Endothelial cell of umbilical vein (primary cell): ENCODE measurements around the gene SLC22A17. TPM values are rescaled to one million over a fixed set of nuclear protein-coding genes. Genes with fewer than 3 reads are reported as not detected.

ENCODE experiments used
- BruUV-seq: library from RNA; stranded (reverse); fragments of 400-500 nt; replicated peaks from 2 replicates; lab custom pipeline; 2021; lab: Mats Ljungman, UMichigan
- CTCF ChIA-PET: fragments of 300-600, 350-600 bp; sonication (Branson Sonifier 250); formaldehyde crosslinking; loops from one replicate; lab custom pipeline; 2021; ENCODE audit warnings: antibody characterized with exemption, inconsistent platforms; lab: Charles Lee
- POLR2A ChIA-PET: fragments of 300-600, 350-600 bp; sonication (Branson Sonifier 250); formaldehyde crosslinking; loops from one replicate; lab custom pipeline; 2021; ENCODE audit warnings: antibody characterized with exemption, inconsistent platforms; lab: Charles Lee
- DNase-seq: peaks from one replicate; pipeline ENCODE4 v3.0.0-alpha.2; 2011; ENCODE audit warnings: low read depth, low spot score
- FAIRE-seq: peaks from 2 replicates; lab custom pipeline; 2011; peaks lifted over from hg19 to GRCh38; lab: Jason Lieb, UNC
- H2AFZ ChIP-seq: 2 replicates; pipeline ENCODE4 v1.6.0; 2012; ENCODE audit warnings: low read depth, low read length, control low read depth, inconsistent platforms
- H3K27ac ChIP-seq: 2 replicates; pipeline ENCODE4 v1.5.1; 2011; ENCODE audit warnings: low read depth, mild to moderate bottlenecking, control low read depth, low read length, moderate library complexity; ENCODE audit not compliant: insufficient read depth
- H3K27me3 ChIP-seq, 2 experiments: 2 replicates each; pipeline versions ENCODE4 v1.6.0 to v1.6.1; 2011; ENCODE audit warnings: low read length in 2 of 2, mixed read lengths in 1 of 2; ENCODE audit not compliant: control insufficient read depth in 2 of 2, insufficient read depth in 2 of 2
- H3K36me3 ChIP-seq, 2 experiments: 2 replicates in 1 of 2; 3 replicates in 1 of 2; pipeline ENCODE4 v1.5.1; 2011; ENCODE audit warnings: low read length in 2 of 2, mild to moderate bottlenecking in 1 of 2, moderate library complexity in 1 of 2; ENCODE audit not compliant: control insufficient read depth in 2 of 2, insufficient read depth in 2 of 2; ENCODE audit errors: extremely low read depth in 1 of 2
- H3K4me1 ChIP-seq: 3 replicates; pipeline ENCODE4 v1.5.1; 2011; ENCODE audit warnings: mild to moderate bottlenecking, low read length; ENCODE audit not compliant: control insufficient read depth, insufficient read depth; ENCODE audit errors: extremely low read depth
- H3K4me2 ChIP-seq: 2 replicates; pipeline ENCODE4 v1.6.1; 2011; ENCODE audit warnings: low read length, control low read depth, mixed read lengths; ENCODE audit not compliant: insufficient read depth
- H3K4me3 ChIP-seq, 3 experiments: fragments of 200-600 bp in 1 of 3; sonication (generic), shearing (Covaris generic) in 1 of 3; replicated peaks in 1 of 3; 2 replicates each; pipeline ENCODE4 v1.5.1; 2011 to 2016; ENCODE audit warnings: control low read depth in 3 of 3, low read length in 3 of 3, mild to moderate bottlenecking in 2 of 3, inconsistent platforms in 1 of 3, low read depth in 1 of 3, moderate library complexity in 1 of 3; ENCODE audit not compliant: insufficient read depth in 1 of 3
- H3K79me2 ChIP-seq: 2 replicates; pipeline ENCODE4 v1.6.0; 2012; ENCODE audit warnings: low read length, inconsistent platforms; ENCODE audit not compliant: control insufficient read depth, insufficient read depth
- H3K9ac ChIP-seq: replicated peaks from 2 replicates; pipeline ENCODE3; 2011; ENCODE audit warnings: low read length, control low read depth; ENCODE audit not compliant: insufficient read depth; ENCODE audit errors: extremely low read depth
- H3K9me1 ChIP-seq: replicated peaks from 3 replicates; pipeline ENCODE4 v1.6.0; 2011; ENCODE audit warnings: mild to moderate bottlenecking, low read length; ENCODE audit not compliant: control insufficient read depth, insufficient read depth; ENCODE audit errors: extremely low read depth
- H3K9me3 ChIP-seq: replicated peaks from 2 replicates; pipeline ENCODE4 v1.5.1; 2012; ENCODE audit warnings: low read length, inconsistent platforms; ENCODE audit not compliant: control insufficient read depth, insufficient read depth
- H4K20me1 ChIP-seq: replicated peaks from 2 replicates; pipeline ENCODE3; 2011; ENCODE audit warnings: mild to moderate bottlenecking, low read length; ENCODE audit not compliant: control insufficient read depth, insufficient read depth; ENCODE audit errors: extremely low read depth
- CTCF ChIP-seq, 2 donors: IDR thresholded peaks; 1 replicate in 1 of 2; 2 replicates in 1 of 2; pipeline ENCODE4 v1.5.1; 2011; ENCODE audit warnings: low read length in 2 of 2, mild to moderate bottlenecking in 2 of 2, moderate library complexity in 2 of 2, control low read depth in 1 of 2, inconsistent platforms in 1 of 2, low read depth in 1 of 2; ENCODE audit not compliant: insufficient read depth in 1 of 2; ENCODE audit errors: extremely low read depth in 1 of 2
- EZH2 ChIP-seq: IDR thresholded peaks from 2 replicates; pipeline ENCODE4 v1.6.1; 2012; ENCODE audit warnings: borderline replicate concordance, low read depth, mild to moderate bottlenecking, moderate library complexity, low read length, inconsistent platforms; ENCODE audit not compliant: severe bottlenecking
- GATA2 ChIP-seq: IDR thresholded peaks from 2 replicates; pipeline ENCODE4 v1.7.0; 2011; ENCODE audit warnings: low read depth, mild to moderate bottlenecking, moderate library complexity, mixed read lengths, low read length; ENCODE audit not compliant: insufficient read length, insufficient read depth
- MAX ChIP-seq: IDR thresholded peaks from 2 replicates; pipeline ENCODE4 v1.6.1; 2011; ENCODE audit not compliant: insufficient read depth, insufficient read length
- MYC ChIP-seq: IDR thresholded peaks from one replicate; pipeline ENCODE4 v1.6.1; 2011; ENCODE audit warnings: mild to moderate bottlenecking, low read depth, low read length
- POLR2A ChIP-seq: IDR thresholded peaks from 2 replicates; pipeline ENCODE4 v1.6.1; 2012; ENCODE audit warnings: low read depth, mild to moderate bottlenecking, control low read depth, low read length
- dilution Hi-C: fragments of 300-500 bp; cut with MboI; formaldehyde crosslinking; loops from one replicate; pipeline ENCODE4 v1.15.0; 2019; ENCODE audit warnings: low sequenced_read_pairs; ENCODE audit not compliant: extremely low pct_ligation_motif_present
- intact Hi-C: fragments of 100-400 bp; cut with micrococcal nuclease; formaldehyde crosslinking; loops from one replicate; pipeline ENCODE4 v1.10.0; 2022
- polyA plus RNA-seq, 4 experiments: library from polyadenylated mRNA; depleted of rRNA in 3 of 4; stranded (reverse) in 3 of 4; unstranded in 1 of 4; fragments of >200 nt; gene quantifications; 2 replicates each; pipeline versions ENCODE4 v1.2.1 to v1.2.3, GENCODE V29; 2011 to 2012; ENCODE audit warnings: missing spikeins in 1 of 4
- total RNA-seq: library from RNA; stranded (reverse); gene quantifications from 2 replicates; pipeline ENCODE4 v1.2.3, GENCODE V29; 2021

Gene SLC22A17
- total and polyA plus RNA-seq, 2 donors (not counting 3 experiments of a cell fraction or from before 2014, with no cell fraction given), result 2.9 to 4.6 TPM

DNA sequence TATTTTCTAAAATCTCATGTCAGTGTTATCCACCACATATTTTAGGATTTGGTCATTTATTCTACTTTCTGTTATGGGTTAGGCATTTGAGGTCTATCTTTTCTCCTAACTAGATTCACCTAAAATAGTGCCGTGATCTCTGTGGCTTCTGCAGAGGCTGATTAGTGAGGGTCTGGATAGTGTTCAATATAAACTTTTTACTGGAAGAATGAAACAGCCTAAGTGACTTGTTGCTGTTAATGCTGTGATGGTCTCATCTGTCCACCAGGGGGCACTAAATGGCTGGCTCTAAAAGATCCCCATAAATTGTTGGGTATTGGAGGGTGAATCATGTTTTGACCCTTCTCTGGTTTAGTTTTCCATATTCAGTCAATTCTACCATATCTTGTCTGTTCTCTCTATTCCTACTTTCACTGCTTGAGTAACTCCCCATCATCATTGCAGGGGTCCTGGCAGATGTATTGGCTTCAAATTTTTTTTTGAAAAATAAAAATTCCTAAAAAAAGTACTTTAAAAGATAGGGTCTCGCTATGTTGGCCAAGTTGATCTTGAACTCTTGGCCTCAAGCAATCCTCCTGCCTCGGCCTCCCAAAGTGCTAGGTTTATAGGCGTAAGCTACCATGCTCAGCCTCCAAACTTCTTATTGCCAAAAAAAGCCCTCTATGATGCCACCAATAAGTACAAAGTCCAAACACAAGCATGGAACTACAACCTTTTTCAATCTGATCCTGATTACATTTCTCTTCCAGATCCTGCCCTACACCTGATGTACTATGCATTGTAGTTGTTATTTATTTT is 24.5 kb downstream of the SLC22A17 start:
- BruUV-seq, result no TSS peak
- TF ChIP-seq MAX (no peak), MYC (no peak), GATA2 (no peak), EZH2 (no peak), POLR2A (peak; percentile 19), CTCF (IDR thresholded peaks at IDR 0.05; ENCODE audit: extremely low read depth in 1 of 2, insufficient read depth in 1 of 2, low read depth in 1 of 2, low read length in 2 of 2) (peak; percentile 74 to 81)
- Histone ChIP-seq H3K4me2 (no peak overlapping the region), H3K9me3 (no peaks in the 10 kb centered on the region), H3K36me3 (peaks cover 6 to 15% of the 10 kb centered on the region in 2 experiments), H3K4me3 (no peak overlapping the region), H3K9me1 (no peaks in the 10 kb centered on the region), H3K27me3 (no peaks in the 10 kb centered on the region), H3K9ac (no peak overlapping the region), H3K27ac (no peak overlapping the region), H2AFZ (no peak overlapping the region), H4K20me1 (no peaks in the 10 kb centered on the region), H3K79me2 (peaks cover 9% of the 10 kb centered on the region), H3K4me1 (peaks cover 4% of the 10 kb centered on the region)
- DNase-seq, result peak; percentile 70
- peak; percentile 87 for FAIRE-seq
- POLR2A ChIA-PET, result no interaction called here
- CTCF ChIA-PET, result interaction anchor here (1.0 to 5.0 kb wide), 5 partner anchors 10 to 53 kb away, joined by 4 to 48 read pairs (median 9); no protein-coding TSS in a partner anchor
- dilution Hi-C loops (no loop called here), intact Hi-C loops (loop anchor here (1.0 to 2.0 kb wide), 4 partner anchors 52 to 234 kb away; no protein-coding TSS in a partner anchor)
